ENCODE results near the gene FOXP1.

DNA sequence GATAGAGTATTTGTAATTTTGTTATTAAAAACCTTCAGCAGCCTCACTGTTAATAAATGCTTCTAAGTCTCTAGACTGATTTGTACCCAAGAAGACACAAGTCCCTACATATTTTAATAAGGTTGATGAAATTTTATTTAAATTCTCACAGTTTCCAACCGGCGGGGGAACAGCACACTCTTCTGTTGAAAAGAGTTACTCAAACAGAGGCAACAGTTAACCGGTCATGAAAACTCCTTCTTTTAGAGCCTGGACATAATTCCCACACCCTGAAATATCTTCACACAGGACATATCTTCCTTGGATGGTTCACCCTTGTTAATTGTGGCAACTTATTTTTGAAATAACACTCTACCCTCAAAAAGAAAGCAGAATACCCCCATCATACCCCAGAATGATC, 278.8 kb downstream of the FOXP1 start:
- TF ChIP-seq, protein P1, sequence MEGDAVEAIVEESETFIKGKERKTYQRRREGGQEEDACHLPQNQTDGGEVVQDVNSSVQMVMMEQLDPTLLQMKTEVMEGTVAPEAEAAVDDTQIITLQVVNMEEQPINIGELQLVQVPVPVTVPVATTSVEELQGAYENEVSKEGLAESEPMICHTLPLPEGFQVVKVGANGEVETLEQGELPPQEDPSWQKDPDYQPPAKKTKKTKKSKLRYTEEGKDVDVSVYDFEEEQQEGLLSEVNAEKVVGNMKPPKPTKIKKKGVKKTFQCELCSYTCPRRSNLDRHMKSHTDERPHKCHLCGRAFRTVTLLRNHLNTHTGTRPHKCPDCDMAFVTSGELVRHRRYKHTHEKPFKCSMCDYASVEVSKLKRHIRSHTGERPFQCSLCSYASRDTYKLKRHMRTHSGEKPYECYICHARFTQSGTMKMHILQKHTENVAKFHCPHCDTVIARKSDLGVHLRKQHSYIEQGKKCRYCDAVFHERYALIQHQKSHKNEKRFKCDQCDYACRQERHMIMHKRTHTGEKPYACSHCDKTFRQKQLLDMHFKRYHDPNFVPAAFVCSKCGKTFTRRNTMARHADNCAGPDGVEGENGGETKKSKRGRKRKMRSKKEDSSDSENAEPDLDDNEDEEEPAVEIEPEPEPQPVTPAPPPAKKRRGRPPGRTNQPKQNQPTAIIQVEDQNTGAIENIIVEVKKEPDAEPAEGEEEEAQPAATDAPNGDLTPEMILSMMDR (IDR thresholded peaks at IDR 0.05), result peak; percentile 48
- no peak for TF ChIP-seq EZH2 (IDR thresholded peaks at IDR 0.05; ENCODE audit: borderline replicate concordance, insufficient read depth, low read depth, low read length, poor library complexity, severe bottlenecking)

All from B cell (primary cell).